H1 (cell line): Measurements from ENCODE around the gene FHIP1B. TPM values are rescaled to one million over a fixed set of nuclear protein-coding genes. Genes with fewer than 3 reads are reported as not detected.

ENCODE experiments used
- KDM5A ChIP-seq: fragments of 200-600 bp; IDR thresholded peaks from 2 replicates; pipeline ENCODE4 v1.7.1; 2012; ENCODE audit warnings: mild to moderate bottlenecking, low read length, inconsistent platforms, mixed read lengths
- USF2 ChIP-seq: IDR thresholded peaks from 2 replicates; pipeline ENCODE4 v1.6.1; 2011; ENCODE audit warnings: low read length, improper control_type of control experiment
- polyA plus RNA-seq, 7 experiments: library from polyadenylated mRNA; depleted of rRNA in 3 of 7; stranded (reverse) in 5 of 7; unstranded in 2 of 7; fragments of >200 nt in 5 of 7; fragments of 200-250 nt in 2 of 7; gene quantifications; 1 replicate in 5 of 7; 2 replicates in 1 of 7; 4 replicates in 1 of 7; pipeline versions ENCODE4 v1.2.1 to v1.2.3, GENCODE V29; 2011 to 2013; ENCODE audit warnings: missing spikeins in 2 of 7, mixed read lengths in 2 of 7
- total RNA-seq: library from RNA; stranded (reverse); fragmentation: NEBNext Ultra II Directional; extraction: Animal tissue kit (Norgen Biotek cat#: 25700); gene quantifications from 2 replicates; pipeline ENCODE4 v1.2.1, GENCODE V29; 2021

Gene FHIP1B
- total and polyA plus RNA-seq, 2 of the 8 experiments (the other 6 are each of a cell fraction or from before 2014, with no cell fraction given): 16.8 to 41.9 TPM

DNA sequence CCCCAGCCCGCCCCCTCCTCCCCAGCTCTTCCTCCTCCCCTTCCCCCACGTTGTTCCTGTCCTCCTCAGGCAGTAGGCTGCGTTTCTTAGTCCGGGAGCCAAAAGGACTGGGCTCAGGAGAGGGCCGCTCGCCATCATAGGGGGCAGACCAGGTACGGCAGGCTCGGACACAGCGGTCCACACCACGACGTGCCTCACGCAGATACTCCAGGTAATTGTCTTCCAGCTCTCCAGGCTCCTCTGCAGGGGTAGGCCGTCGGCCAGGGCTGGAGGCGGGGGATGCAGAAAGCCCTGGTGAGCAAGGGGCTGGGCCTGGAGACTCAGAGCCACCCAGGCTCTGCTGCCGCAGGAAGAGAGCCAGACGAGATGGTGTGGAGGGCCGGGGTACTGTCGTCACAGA lies 16.7 kb downstream of the FHIP1B start (continued):
- TF ChIP-seq USF2: no peak
- TF ChIP-seq KDM5A: no peak
- TF ChIP-seq, all 59 proteins: peak for 0
